ENCODE data around the gene KPTN. TPM values are rescaled to one million over a fixed set of nuclear protein-coding genes. Genes with fewer than 3 reads are reported as not detected.

Gene KPTN
- total RNA-seq, 1 experiment from 2014 or later, result 20.8 TPM

GRCh38 chr19:47464675-47465419, 19.2 kb downstream of the KPTN start:
- H3K27me3 ChIP-seq (ENCODE audit: insufficient read depth, low read depth), result peaks cover 95% of the 10 kb centered on the region

GRCh38 chr19:47461876-47462275, 22.1 kb downstream of the KPTN start:
- peaks cover 82% of the 10 kb centered on the region for H3K27me3 ChIP-seq (ENCODE audit: insufficient read depth, low read depth)
- no peak for DNase-seq
- intact Hi-C loops (cut with micrococcal nuclease; ENCODE audit: unreplicated experiment), result no loop called here
- no peak for TF ChIP-seq EZH2 (IDR thresholded peaks at IDR 0.05; ENCODE audit: low read depth)
- no peak for TF ChIP-seq CTCF (conservative IDR thresholded peaks at IDR 0.05)
- H3K9me3 ChIP-seq (ENCODE audit: insufficient read depth, low read depth), result no peaks in the 10 kb centered on the region
- H4K20me1 ChIP-seq (ENCODE audit: insufficient read depth), result no peaks in the 10 kb centered on the region
- no TSS peak for BruUV-seq (replicated peaks)
- no peaks in the 10 kb centered on the region for H3K36me3 ChIP-seq (ENCODE audit: low read depth)
- H3K4me1 ChIP-seq (replicated peaks; ENCODE audit: insufficient read depth), result no peaks in the 10 kb centered on the region
- ChIA-PET POLR2A (ENCODE audit: unreplicated experiment) (no interaction called here), CTCF (no interaction called here)
- H3K9me2 ChIP-seq (ENCODE audit: insufficient read depth), result no peaks in the 10 kb centered on the region
- no peak overlapping the region for H3K4me2 ChIP-seq
- H2AFZ ChIP-seq, result no peak overlapping the region
- no peak overlapping the region for H3K4me3 ChIP-seq
- no peaks in the 10 kb centered on the region for H3F3A ChIP-seq (ENCODE audit: insufficient read depth, low read depth)
- no peaks in the 10 kb centered on the region for H3K79me2 ChIP-seq (ENCODE audit: low read depth)
- no peak overlapping the region for H3K27ac ChIP-seq

More at GRCh38 chr19:47464675-47465419, 19.2 kb downstream of the KPTN start:
- POLR2A ChIA-PET (ENCODE audit: unreplicated experiment), result interaction anchor here (0.6 kb wide), 1 partner anchor 12 kb away, joined by 4 read pairs; no protein-coding TSS in a partner anchor
- no peaks in the 10 kb centered on the region for H3K4me1 ChIP-seq (replicated peaks; ENCODE audit: insufficient read depth)
- H3K36me3 ChIP-seq (ENCODE audit: low read depth), result no peaks in the 10 kb centered on the region
- H3K9me3 ChIP-seq (ENCODE audit: insufficient read depth, low read depth), result no peaks in the 10 kb centered on the region
- H3K4me2 ChIP-seq, result no peak overlapping the region
- H3K9me2 ChIP-seq (ENCODE audit: insufficient read depth), result no peaks in the 10 kb centered on the region
- 0 out of 2 replicates have a peak, but pooled peaks cover 5% of the 10 kb centered on the region for H3F3A ChIP-seq (ENCODE audit: insufficient read depth, low read depth)
- no peaks in the 10 kb centered on the region for H3K79me2 ChIP-seq (ENCODE audit: low read depth)
- H2AFZ ChIP-seq, result no peak overlapping the region
- TF ChIP-seq CTCF (conservative IDR thresholded peaks at IDR 0.05), result no peak
- no peak for TF ChIP-seq EZH2 (IDR thresholded peaks at IDR 0.05; ENCODE audit: low read depth)
- CTCF ChIA-PET, result no interaction called here
- intact Hi-C loops (cut with micrococcal nuclease; ENCODE audit: unreplicated experiment), result no loop called here
- no peak for DNase-seq
- no peaks in the 10 kb centered on the region for H4K20me1 ChIP-seq (ENCODE audit: insufficient read depth)
- no peak overlapping the region for H3K4me3 ChIP-seq
- H3K27ac ChIP-seq, result no peak overlapping the region
- BruUV-seq (replicated peaks), result no TSS peak

- Histone ChIP-seq H3K36me3 (ENCODE audit: low read depth) (no peaks in the 10 kb centered on the region), H2AFZ (no peak overlapping the region), H4K20me1 (ENCODE audit: insufficient read depth) (no peaks in the 10 kb centered on the region), H3K27ac (no peak overlapping the region), H3K4me1 (replicated peaks; ENCODE audit: insufficient read depth) (no peaks in the 10 kb centered on the region), H3K9me3 (ENCODE audit: insufficient read depth, low read depth) (peaks cover 8% of the 10 kb centered on the region; the same call in 1 of the 2 replicates), H3F3A (ENCODE audit: insufficient read depth, low read depth) (no peaks in the 10 kb centered on the region), H3K27me3 (ENCODE audit: insufficient read depth, low read depth) (peaks cover 81% of the 10 kb centered on the region), H3K9me2 (ENCODE audit: insufficient read depth) (no peaks in the 10 kb centered on the region), H3K4me3 (no peak overlapping the region), H3K79me2 (ENCODE audit: low read depth) (no peaks in the 10 kb centered on the region), H3K4me2 (no peak overlapping the region)
- no TSS peak for BruUV-seq (replicated peaks)
- intact Hi-C loops (cut with micrococcal nuclease; ENCODE audit: unreplicated experiment), result no loop called here
- DNase-seq, result no peak
- TF ChIP-seq CTCF (conservative IDR thresholded peaks at IDR 0.05), result no peak
- TF ChIP-seq EZH2 (IDR thresholded peaks at IDR 0.05; ENCODE audit: low read depth), result no peak
- ChIA-PET CTCF (no interaction called here), POLR2A (ENCODE audit: unreplicated experiment) (no interaction called here)
These were observed 24.5 kb downstream of the KPTN start for GRCh38 chr19:47459477-47459876.

All from PC-9 (cell line).